GM12878 (cell line): ENCODE results near the gene RBBP4. TPM values are rescaled to one million over a fixed set of nuclear protein-coding genes. Genes with fewer than 3 reads are reported as not detected.

Experiments
- ATAC-seq: fragments of 200-7000 bp; cut with Tn5 transposase; 3 replicates; pipeline ENCODE4 v1.9.1; 2020; ENCODE audit warnings: mild to moderate bottlenecking, moderate library complexity
- BruUV-seq: library from RNA; stranded (reverse); fragments of 400-500 nt; replicated peaks from 2 replicates; lab custom pipeline; 2021; lab: Mats Ljungman, UMichigan
- CTCF ChIA-PET: fragments of 300-600 bp; sonication (Branson Sonifier 250); formaldehyde crosslinking; extraction: SDS; loops from one replicate; lab custom pipeline; 2021; ENCODE audit warnings: inconsistent platforms; lab: Yijun Ruan, JAX
- POLR2A ChIA-PET: fragments of 350-600 bp; formaldehyde crosslinking; extraction: SDS; loops from one replicate; lab custom pipeline; 2021; ENCODE audit warnings: inconsistent platforms; lab: Charles Lee
- RAD21 ChIA-PET: fragments of 300-600 bp; sonication (Branson Sonifier 250); formaldehyde crosslinking; loops from one replicate; lab custom pipeline; 2023; ENCODE audit warnings: antibody characterized with exemption; ENCODE audit not compliant: unreplicated experiment; lab: Charles Lee
- SMC1A ChIA-PET: fragments of 300-600 bp; sonication (Branson Sonifier 250); formaldehyde crosslinking; loops from one replicate; lab custom pipeline; 2023; ENCODE audit not compliant: unreplicated experiment, uncharacterized antibody; lab: Charles Lee
- DNase-seq: peaks from one replicate; pipeline ENCODE4 v3.0.0-alpha.2; 2011; ENCODE audit warnings: low read depth, low spot score
- FAIRE-seq: peaks from 3 replicates; lab custom pipeline; 2011; peaks lifted over from hg19 to GRCh38; lab: Jason Lieb, UNC
- H2AFZ ChIP-seq: 2 replicates; pipeline ENCODE4 v1.6.0; 2011; ENCODE audit warnings: low read depth, low read length, control low read depth; ENCODE audit not compliant: control insufficient read depth
- H3K27ac ChIP-seq: 2 replicates; pipeline ENCODE4 v1.5.1; 2011; ENCODE audit warnings: control low read depth; ENCODE audit not compliant: control insufficient read depth, insufficient read depth
- H3K27me3 ChIP-seq, 2 experiments: replicated peaks in 1 of 2; 2 replicates each; pipeline versions ENCODE4 v1.6.0 to v1.6.1; 2011; ENCODE audit warnings: low read length in 1 of 2; ENCODE audit not compliant: control insufficient read depth in 2 of 2, insufficient read depth in 2 of 2
- H3K36me3 ChIP-seq, 2 experiments: 2 replicates each; pipeline ENCODE4 v1.5.1; 2011; ENCODE audit warnings: low read length in 1 of 2; ENCODE audit not compliant: control insufficient read depth in 2 of 2, insufficient read depth in 2 of 2
- H3K4me1 ChIP-seq: 2 replicates; pipeline ENCODE4 v1.6.1; 2011; ENCODE audit warnings: mild to moderate bottlenecking, low read length, moderate library complexity, mixed read lengths; ENCODE audit not compliant: control insufficient read depth, insufficient read depth
- H3K4me2 ChIP-seq: 2 replicates; pipeline ENCODE4 v1.6.0; 2011; ENCODE audit warnings: control low read depth; ENCODE audit not compliant: control insufficient read depth, insufficient read depth
- H3K4me3 ChIP-seq: fragments of 200-600 bp; sonication (generic); 2 replicates; pipeline ENCODE4 v1.5.1; 2016
- H3K79me2 ChIP-seq: 2 replicates; pipeline ENCODE4 v1.6.0; 2011; ENCODE audit warnings: low read length; ENCODE audit not compliant: control insufficient read depth, insufficient read depth
- H3K9ac ChIP-seq: 2 replicates; pipeline ENCODE4 v1.8.0; 2011; ENCODE audit warnings: low read length, control low read depth, mixed read lengths; ENCODE audit not compliant: control insufficient read depth, insufficient read depth
- H3K9me3 ChIP-seq: replicated peaks from 3 replicates; pipeline ENCODE4 v1.5.1; 2011; ENCODE audit warnings: mild to moderate bottlenecking, low read length; ENCODE audit not compliant: control insufficient read depth, insufficient read depth
- H4K20me1 ChIP-seq: 2 replicates; pipeline ENCODE4 v1.6.0; 2011; ENCODE audit not compliant: control insufficient read depth, insufficient read depth
- EZH2 ChIP-seq: IDR thresholded peaks from 2 replicates; pipeline ENCODE4 v1.6.1; 2012; ENCODE audit warnings: low read depth, mild to moderate bottlenecking, control low read depth, inconsistent platforms, low read length, borderline replicate concordance; ENCODE audit not compliant: control insufficient read depth
- ZBTB4 ChIP-seq: fragments of 450-650 bp; formaldehyde crosslinking; IDR thresholded peaks from 2 replicates; pipeline ENCODE4 v1.4.0; 2022; ENCODE audit warnings: mild to moderate bottlenecking, moderate library complexity
- WGBS: methylation state at CpG from one replicate; pipeline ENCODE4 v1.1.6; 2016; ENCODE audit warnings: low lambda C conversion rate; ENCODE audit not compliant: insufficient replicate concordance, insufficient coverage; ENCODE audit errors: missing lambda C conversion rate; 5-methylcytosine and 5-hydroxymethylcytosine counted together
- in situ Hi-C: fragments of 300-500 bp; cut with MboI; formaldehyde crosslinking; loops from 9 replicates; pipeline ENCODE4 v1.14.3; 2018; ENCODE audit warnings: mixed read lengths
- intact Hi-C: fragments of 100-400 bp; cut with micrococcal nuclease; formaldehyde crosslinking; loops from one replicate; pipeline ENCODE4 v1.14.2; 2022; ENCODE audit not compliant: unreplicated experiment
- polyA plus RNA-seq, 11 experiments: library from polyadenylated mRNA; depleted of rRNA in 4 of 11; unstranded in 6 of 11; stranded (reverse) in 5 of 11; fragments of >200 nt; fragmentation: Nextera tagmentation in 4 of 11; fragmentation: Illumina TruSeq in 1 of 11; extraction: Ambion mirVana in 4 of 11; extraction: Trizol in 1 of 11; gene quantifications; 1 replicate in 1 of 11; 2 replicates in 10 of 11; pipeline versions ENCODE4 v1.2.1 to v1.2.3, GENCODE V29; 2011 to 2016; ENCODE audit warnings: inconsistent platforms in 2 of 11, missing spikeins in 2 of 11, low read depth in 1 of 11
- total RNA-seq, 4 experiments: library from RNA; depleted of rRNA in 3 of 4; stranded (reverse); fragments of >200 nt in 3 of 4; fragmentation: Illumina TruSeq in 1 of 4; extraction: Trizol in 1 of 4; gene quantifications; 2 replicates each; pipeline versions ENCODE4 v1.2.1 to v1.2.3, GENCODE V29; 2013 to 2021

RBBP4 gene
- total and polyA plus RNA-seq, 10 of the 15 experiments (the other 5 are each of a cell fraction or from before 2014, with no cell fraction given), result 120 to 357 (median 231) TPM

- no peak for FAIRE-seq
- no peaks in the 10 kb centered on the region for H3K9me3 ChIP-seq
- POLR2A ChIA-PET, result interaction anchor here (0.6 to 0.9 kb wide), 6 partner anchors 10 to 337 kb away, joined by 3 to 4 read pairs (median 3); no protein-coding TSS in a partner anchor
- H3K36me3 ChIP-seq, result no peaks in the 10 kb centered on the region; a peak in 1 of 4 replicates
- no peak overlapping the region for H3K4me2 ChIP-seq
- no peaks in the 10 kb centered on the region for H3K4me1 ChIP-seq
- no peak overlapping the region for H3K4me3 ChIP-seq
- BruUV-seq, result no TSS peak
- no peak for TF ChIP-seq ZBTB4
- TF ChIP-seq EZH2, result no peak
- TF ChIP-seq, all 136 proteins: peak for 0
- ChIA-PET CTCF (interaction anchor here (0.6 kb wide), 1 partner anchor 12 kb away, joined by 3 read pairs; no protein-coding TSS in a partner anchor), SMC1A (interaction anchor here (0.6 to 1.5 kb wide), 3 partner anchors 14 to 783 kb away, joined by 4 read pairs; no protein-coding TSS in a partner anchor), RAD21 (interaction anchor here (1.2 kb wide), 1 partner anchor 124 kb away, joined by 4 read pairs; no protein-coding TSS in a partner anchor)
- H3K27ac ChIP-seq, result no peak overlapping the region
- intact Hi-C loops (no loop called here), in situ Hi-C loops (no loop called here)
- H3K79me2 ChIP-seq, result peaks cover 62% of the 10 kb centered on the region
- H4K20me1 ChIP-seq, result no peaks in the 10 kb centered on the region
- H3K27me3 ChIP-seq, result no peaks in the 10 kb centered on the region
- no peak overlapping the region for H3K9ac ChIP-seq
- ATAC-seq (no peak), DNase-seq (no peak)
- 92% methylated on average over 2 of the region's 4 CpGs for WGBS
- no peak overlapping the region for H2AFZ ChIP-seq
These were observed 6.6 kb upstream of the RBBP4 start for GRCh38 chr1:32644426-32644825.
